ENCODE data around the gene EHBP1L1.
A peak's percentile ranks its signal among the peaks of the same experiment; 100 is the strongest.

Gene EHBP1L1

DNA sequence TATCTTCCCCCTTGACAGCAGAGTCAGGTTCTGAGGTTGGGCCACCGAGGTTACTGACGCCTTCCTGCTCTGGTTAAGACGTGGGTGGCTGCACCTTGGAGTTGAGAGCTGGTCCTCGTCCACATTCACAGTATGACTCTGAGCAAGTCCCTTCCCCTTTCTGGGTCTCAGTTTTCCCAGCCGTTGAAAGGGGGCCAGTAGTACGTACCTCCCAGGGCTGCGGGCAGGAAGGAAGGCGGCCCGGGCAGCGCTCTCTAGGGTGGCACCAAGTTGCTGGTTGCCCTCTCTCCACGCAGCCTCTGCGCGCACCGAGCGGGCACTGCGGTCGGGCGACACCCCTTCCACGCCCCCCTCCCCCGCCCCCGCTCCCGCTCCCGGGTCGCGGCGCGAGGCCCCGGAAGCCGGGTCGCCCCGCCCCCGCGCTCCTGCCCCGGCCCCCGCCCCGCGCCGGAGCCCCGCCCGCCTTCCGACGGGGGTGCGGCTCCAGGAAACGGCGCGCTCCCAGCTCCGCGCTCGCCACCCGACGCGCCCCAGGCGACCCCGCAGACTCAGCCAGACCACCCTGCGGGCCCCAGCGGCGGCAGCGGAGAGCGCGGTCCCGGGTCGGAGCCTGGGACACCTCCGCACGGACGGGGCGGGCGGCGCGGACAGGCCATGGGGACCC lies at the start of gene EHBP1L1:
Gene EHBP1L1, plus strand, starts transcription at position 486 of the 664 bp plus-strand sequence. CDS start 250 bp downstream, outside the sequence.
- DNase-seq (ENCODE audit: low read depth), result no peak

DNA sequence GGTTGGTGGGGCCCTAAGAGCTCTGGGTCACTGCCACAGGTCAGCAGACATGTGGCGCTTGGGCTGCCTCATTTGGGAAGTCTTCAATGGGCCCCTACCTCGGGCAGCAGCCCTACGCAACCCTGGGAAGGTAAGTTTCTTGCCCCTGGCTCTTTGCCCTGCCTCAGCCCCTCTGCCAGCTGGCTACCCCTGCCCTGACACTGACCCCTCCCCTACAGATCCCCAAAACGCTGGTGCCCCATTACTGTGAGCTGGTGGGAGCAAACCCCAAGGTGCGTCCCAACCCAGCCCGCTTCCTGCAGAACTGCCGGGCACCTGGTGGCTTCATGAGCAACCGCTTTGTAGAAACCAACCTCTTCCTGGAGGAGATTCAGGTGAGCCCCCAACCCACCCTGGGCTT lies 49.1 kb upstream of the EHBP1L1 start:
- DNase-seq (ENCODE audit: low read depth), result no peak

DNA sequence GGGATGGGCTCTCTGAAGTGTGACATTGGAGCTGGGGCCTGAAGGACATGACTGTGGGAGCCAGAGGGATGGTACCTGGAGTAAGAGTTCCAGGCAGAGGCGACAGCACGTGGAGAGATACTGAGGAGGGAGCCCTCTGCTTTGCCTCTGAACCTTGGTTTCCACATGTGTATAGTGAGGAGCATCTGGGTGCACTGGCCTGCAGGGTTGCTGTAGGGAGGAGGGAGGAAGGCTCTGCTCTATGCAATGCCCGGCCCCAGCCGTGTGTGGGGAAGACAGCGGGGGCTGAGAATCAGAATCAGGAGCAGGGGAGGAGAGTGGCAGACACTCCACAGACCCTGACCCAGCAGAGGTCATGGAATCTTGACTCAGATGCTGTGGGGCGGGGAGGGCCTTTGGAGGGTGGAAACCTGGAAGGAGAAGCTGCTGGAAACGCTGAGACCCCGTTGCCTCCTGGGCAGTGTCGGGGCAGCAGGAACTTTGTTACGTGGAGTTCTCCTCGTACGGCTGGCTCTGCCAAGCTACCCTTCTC lies 47.0 kb upstream of the EHBP1L1 start:
- no peak for DNase-seq (ENCODE audit: low read depth)

DNA sequence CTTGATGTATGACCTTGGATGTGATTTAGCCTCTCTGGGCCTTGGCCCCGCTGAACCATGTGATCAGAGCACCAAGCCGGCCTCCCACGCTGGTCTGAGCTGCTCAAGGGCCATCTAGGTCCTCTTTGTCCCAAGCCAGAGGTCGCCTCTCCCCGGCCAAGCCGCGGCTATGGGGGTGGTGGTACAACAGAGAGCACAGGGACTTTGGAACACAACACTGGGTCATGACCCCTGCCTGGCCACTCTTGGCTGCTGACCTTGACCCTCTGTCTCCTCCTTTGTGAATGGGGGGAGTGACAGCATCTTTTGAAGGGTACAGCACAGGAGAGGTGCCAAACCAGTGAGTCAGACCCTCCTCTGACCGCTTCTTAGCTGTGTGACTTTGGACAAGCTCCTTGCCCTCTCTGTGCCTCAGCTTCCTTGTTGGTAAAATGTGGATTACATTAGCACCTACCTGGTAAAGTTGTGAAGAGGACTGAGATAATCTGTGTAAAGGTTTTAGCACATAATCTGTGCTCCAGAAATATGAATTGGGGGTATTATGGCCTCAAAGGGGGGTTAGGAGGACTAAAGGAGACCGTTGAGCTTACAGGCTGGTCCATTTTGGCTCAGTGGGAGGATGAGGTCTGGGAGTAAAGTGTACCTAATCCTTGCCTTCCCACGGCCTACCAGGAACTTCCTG lies 46.2 kb upstream of the EHBP1L1 start:
- no peak for DNase-seq (ENCODE audit: low read depth)

DNA sequence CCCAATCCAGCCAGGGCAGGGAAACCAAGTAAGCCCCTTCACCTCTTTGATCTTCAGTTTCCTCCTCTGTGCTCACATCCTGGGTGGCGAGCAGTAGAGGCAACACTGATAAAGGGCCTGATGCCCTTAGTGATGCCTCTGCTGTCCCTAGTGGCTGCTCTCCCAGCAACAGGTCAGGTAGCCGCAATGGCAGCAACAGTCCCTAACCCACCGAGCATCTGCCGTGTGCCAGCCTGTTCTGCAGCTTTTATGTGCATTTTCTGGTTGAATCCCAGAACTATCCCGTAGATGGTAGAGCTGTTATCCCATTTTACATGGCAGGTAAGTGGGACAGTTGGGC lies 45.7 kb upstream of the EHBP1L1 start:
- DNase-seq (ENCODE audit: low read depth), result no peak

DNA sequence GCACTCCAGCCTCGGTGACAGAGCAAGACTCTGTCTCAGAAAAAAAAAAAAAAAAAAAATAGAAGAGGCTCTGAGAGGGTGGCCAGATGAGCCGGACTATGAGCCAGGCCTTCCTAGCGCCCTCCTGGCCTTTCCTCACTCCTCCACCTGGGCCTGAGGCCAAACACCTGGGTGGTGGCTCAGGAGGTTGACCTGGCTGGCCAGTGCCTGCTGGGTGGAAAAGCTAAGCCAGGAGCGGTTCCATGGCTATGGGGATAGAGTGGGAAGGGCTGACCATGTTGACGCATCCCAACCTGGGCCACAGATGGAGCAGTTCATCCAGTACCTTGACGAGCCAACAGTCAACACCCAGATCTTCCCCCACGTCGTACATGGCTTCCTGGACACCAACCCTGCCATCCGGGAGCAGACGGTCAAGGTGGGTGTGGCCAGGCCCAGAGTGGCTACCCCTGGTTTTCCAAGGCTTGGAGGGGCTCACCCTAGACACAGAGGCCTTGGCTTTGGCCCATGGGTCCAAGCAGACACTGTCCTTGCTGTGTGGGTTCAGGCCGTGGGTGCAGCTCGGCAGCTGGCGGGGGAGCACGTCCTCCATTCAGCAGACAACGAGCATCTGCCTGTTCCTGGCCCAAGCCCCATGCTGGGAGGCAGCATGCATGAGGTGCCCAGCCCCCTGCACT lies 43.3 kb upstream of the EHBP1L1 start:
- no peak for DNase-seq (ENCODE audit: low read depth)

DNA sequence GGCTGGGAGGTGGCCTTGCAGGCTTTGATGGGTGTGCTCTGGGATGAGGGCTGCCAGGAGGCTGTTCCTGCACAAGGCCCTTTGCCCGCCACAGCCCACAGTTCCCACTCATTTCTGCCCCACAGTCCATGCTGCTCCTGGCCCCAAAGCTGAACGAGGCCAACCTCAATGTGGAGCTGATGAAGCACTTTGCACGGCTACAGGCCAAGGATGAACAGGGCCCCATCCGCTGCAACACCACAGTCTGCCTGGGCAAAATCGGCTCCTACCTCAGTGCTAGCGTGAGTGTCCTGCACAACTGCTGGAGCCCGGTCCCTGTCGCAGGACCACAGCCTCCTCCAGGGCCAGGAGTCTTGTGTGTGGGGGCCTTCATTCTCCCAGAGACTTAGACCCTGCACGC lies 40.8 kb upstream of the EHBP1L1 start:
- DNase-seq (ENCODE audit: low read depth), result no peak

DNA sequence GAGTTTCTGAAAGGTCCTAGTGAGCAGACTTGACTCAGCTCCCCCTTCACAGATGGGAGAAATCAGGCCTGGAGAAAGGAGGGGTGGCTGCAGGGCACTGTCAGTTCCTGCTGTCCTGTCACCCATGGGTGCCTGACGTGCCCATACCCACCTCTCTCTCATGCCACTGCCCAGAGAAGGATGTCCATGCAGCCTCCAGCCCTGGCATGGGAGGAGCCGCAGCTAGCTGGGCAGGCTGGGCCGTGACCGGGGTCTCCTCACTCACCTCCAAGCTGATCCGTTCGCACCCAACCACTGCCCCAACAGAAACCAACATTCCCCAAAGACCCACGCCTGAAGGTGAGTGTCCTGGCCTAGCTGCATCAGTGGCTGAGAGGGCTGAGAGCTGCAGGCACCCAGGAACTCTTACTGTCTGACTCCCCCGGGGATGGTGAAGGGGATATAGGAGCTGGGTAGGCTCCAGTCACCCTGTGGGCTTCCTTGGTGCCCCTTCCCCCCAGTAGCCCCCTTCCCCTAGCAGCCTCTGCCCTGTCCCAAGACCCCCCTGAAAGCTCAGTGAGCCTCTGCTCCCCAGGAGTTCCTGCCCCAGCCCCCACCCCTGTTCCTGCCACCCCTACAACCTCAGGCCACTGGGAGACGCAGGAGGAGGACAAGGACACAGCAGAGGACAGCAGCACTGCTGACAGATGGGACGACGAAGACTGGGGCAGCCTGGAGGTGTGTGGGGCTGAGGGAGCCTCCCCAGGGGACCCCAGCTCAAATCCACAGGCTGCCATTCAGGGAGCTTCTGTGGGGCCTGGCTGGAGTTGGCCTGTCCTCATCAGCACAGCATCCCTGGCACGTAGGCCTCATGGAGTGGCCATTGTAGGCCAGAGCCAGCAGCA lies 39.2 kb upstream of the EHBP1L1 start:
- no peak for DNase-seq (ENCODE audit: low read depth)

DNA sequence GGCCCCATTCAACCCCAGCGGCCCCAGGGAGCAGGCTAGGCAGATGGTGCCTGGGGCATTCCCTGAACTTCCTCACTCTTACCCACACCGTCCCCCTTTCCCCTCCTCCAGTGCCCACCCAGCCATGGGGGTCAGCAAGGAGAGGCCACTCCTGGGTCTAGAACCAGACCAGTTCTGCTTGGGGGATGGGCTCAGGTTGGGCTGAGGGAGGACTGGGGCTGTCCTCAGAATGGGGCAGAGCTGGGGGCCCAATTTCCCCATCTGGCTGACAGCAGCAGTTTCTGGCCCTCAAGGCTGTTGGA lies 38.6 kb upstream of the EHBP1L1 start:
- no peak for DNase-seq (ENCODE audit: low read depth)

DNA sequence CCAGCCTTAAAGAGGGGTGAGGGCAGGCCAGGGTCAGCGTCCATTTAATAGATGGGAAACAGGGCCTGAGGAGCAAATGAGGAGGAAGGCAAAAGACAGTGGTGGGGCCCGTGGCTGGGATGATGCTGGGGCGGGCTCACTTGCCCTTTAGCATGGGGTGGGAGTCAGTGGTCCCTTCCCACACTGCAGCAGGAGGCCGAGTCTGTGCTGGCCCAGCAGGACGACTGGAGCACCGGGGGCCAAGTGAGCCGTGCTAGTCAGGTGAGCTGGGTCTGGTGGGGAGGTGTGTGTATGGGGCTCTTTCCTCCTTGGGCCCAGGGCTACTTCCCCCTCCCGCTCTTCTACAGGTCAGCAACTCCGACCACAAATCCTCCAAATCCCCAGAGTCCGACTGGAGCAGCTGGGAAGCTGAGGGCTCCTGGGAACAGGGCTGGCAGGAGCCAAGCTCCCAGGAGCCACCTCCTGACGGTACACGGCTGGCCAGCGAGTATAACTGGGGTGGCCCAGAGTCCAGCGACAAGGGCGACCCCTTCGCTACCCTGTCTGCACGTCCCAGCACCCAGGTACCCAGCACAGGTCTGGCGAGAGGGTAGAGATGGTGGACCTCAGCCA lies 38.1 kb upstream of the EHBP1L1 start:
- no peak for DNase-seq (ENCODE audit: low read depth)

DNA sequence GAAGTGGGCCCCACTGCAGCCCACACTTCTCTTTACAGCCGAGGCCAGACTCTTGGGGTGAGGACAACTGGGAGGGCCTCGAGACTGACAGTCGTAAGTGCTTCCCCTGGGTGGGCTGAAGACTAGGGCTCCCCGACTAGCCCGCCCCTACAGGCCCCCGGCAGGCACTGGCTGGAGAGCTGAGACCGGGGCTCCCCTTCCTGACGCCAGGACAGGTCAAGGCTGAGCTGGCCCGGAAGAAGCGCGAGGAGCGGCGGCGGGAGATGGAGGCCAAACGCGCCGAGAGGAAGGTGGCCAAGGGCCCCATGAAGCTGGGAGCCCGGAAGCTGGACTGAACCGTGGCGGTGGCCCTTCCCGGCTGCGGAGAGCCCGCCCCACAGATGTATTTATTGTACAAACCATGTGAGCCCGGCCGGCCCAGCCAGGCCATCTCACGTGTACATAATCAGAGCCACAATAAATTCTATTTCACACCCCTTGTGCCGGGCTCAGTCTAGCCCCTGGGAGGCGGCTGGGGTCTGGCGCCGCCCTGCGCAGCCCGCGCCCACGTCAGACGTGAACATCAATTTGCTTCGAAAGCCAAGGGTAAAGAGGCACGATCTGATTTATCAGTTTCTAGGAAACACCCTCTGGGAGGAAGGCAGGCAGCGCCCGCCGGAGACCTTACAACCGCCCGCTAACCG lies 37.5 kb upstream of the EHBP1L1 start:
- DNase-seq (ENCODE audit: low read depth), result no peak

DNA sequence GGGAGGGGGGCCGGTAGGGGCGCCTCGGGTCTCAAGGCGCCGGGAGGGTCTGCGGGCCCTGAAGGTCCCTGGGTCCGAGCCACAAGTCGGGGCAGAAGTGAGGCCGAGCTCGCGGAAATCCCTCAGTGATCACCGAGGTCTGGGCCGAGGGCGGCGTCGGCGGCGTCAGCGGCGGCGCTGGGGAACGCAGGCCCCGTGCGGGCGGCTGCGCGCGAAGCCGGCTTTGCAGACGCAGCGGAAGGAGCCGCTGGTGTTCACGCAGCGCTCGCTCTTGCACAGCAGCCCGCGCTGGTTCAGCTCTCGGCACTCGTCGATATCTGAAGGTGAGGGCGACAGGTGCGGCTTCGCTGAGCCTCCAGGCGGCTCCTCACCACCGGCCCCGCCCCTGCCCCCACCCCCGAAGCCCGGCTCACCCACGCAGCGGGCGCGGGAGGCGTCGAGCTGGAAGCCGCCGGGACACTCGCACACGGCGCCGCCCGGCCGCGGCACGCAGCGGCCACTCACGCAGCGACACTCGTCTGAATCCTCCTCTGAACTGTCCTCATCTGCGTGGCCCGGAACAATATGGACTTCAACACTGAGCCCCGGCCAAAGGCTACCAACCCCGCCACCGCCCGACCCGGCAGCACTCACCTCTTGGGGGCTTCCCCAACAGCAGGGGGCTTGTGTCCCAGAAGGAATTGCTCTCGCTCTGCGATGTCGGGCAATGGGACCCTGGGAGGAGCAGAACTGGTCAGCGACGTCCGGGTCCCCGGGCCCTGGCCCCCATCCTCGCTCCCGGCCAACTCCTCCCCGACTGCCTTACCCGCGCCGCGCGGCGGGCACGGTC lies 36.7 kb upstream of the EHBP1L1 start:
- no peak for DNase-seq (ENCODE audit: low read depth)

DNA sequence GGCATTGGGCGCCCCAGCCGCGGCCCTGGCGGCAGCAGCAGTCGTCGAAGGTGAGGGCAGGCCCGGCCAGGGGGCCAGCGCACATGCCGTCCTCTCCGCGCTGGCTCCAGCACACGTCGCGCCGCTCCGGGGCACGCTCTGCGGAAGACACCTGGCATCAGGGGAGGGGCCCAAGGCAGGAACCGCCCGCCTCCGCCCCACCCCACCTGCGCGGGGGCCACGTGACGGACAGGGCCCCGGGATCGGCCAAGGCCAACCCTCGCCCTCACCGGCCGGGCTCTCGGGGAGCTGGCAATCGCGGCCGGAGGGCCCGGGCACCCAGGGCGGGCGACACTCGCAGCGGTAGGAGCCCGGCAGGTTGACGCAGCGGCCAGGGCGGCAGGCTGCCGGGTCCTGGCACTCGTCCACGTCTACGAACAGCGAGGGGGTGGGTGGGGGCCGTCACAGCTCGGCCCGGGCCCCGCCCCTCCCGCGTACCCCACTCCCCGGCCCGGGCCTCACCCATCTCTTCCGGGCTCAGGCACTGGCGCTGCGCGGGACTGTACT lies 36.0 kb upstream of the EHBP1L1 start:
- no peak for DNase-seq (ENCODE audit: low read depth)

DNA sequence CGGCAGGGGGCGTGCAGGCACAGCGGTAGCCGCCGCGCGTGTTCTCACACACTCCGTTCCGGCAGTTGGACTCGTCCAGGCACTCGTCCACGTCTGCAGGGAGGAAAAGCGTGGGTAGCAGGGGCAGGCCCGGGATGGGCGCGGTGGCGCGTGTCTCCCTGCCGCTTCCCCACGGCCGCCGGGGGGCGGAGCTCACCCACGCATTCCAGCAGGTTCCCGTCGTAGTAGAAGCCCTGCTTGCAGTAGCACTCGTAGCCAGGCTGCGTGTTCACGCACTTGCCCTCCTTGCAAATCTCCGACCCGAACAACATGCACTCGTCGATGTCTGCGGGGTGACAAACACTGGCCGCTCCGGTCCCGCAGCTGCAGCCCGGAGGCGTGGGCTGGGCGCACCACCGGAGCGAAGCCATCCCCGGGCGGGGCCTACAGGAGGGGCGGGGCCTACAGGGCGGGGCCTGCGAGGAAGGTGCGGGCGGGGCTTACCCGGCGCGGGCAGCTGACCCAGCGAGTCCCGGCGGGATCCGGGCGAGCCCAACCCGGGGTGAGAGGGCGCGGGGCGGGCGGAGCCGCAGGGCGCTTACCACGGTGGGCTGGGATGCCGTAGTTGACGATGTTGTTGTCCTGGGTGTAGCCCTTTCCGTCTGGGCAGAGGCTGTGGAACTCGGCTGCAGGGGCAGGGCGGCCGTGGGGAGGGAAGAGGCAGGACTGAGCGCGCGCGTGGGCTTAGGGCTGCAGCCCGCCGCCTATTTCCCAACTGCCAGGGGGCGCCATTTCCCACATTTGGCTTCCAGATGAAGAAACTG lies 35.4 kb upstream of the EHBP1L1 start:
- DNase-seq (ENCODE audit: low read depth), result peak; percentile 78

DNA sequence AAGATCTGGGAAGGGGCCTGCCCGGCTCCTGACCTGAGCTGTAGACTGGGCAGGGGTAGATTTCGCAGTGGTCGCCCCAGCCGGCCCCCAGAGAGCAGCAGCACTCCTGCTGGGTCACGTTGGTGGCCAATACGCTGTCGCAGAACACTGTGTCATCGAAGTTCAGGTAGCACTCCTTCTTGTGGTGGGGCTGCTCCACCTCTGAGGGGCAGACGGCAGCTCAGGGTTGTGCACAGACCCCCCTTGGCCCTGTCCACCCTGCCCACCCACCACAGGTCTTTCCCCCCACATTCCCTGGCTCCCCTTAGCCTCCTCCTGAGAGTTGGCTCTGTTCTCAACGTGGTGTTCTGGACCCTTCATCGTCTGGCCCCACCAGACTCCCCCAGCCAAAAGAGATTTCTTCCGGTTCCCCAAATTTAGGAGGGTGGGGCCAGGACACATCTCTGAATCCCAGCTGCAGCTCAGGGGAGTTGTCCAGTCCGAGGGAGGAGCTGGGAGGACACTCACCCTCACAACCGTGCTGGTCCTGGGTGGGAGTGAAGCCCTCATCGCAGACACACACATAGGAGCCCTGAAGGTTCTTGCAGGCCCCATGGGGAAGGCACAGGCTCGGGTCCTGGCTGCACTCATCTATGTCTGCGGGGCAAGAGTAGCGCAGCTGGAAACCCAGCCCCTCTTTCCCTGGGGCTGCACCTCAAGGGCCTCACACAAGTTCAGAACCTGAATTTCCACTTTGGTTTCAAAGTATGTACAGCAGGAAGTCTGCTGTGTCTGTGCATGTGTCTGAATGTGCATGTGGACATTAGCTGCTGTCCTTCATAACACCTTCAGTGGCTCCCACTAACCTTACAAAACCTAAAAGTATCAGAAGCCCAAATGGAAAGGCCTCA lies 34.5 kb upstream of the EHBP1L1 start:
- no peak for DNase-seq (ENCODE audit: low read depth)

DNA sequence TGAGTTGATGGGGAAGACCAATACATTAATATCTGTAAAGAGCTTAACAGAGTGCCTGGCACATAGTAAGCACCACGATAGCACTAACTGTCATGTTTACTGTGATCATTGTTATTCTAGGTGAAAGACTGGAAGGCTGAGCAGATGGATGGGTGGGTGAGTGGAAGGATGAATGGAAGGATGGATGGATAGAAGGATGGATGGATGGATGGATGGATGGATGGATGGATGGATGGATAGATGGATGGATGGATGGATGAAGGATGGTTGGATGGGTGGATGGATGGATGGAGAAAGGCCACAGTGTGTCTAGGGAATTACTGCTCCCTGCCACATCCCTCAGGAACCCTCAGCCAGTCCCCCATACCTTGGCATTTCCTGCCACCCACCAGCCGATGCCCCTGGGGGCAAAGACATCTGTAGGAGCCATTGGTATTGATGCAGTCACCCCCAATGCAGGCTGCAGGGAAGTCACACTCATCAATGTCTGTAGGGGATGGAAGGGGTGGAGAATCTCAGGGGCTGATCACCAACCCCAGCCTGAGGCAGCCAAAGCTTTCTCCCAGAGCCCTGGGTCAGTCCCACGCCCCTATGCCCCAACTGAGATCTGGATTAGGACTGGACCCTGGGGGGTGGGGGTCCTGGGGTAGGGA lies 33.0 kb upstream of the EHBP1L1 start:
- no peak for DNase-seq (ENCODE audit: low read depth)

DNA sequence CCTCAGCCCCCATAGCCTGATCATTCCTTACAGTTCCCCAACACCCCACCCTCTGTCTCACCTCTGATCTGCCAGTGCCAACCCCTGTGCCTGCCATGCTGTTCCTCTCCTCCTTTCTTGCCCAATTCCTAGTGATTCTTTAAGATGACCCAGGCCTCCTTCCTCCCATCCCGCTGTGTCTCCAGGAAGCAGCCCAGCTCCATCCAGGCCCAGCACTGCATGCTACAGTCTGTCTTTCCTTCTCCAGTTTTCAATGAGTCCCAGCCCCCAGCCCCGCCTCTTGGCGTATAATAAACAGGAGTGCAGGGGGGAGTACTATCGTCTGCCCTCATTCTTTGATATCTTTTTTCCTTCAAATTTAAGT lies 30.0 kb upstream of the EHBP1L1 start:
- DNase-seq (ENCODE audit: low read depth), result no peak

All from stimulated activated CD8-positive, alpha-beta memory T cell treated with anti-CD3 and anti-CD28 coated beads, Interleukin-7, amount 100 ng/mL, for 24 hours (primary cell).